ENCODE measurements around the gene DLEC1.

The DLEC1 gene

GRCh38 chr3:38171622-38172021, 132.6 kb downstream of the DLEC1 start:
- no peak for TF ChIP-seq CTCF (IDR thresholded peaks at IDR 0.05; ENCODE audit: control extremely low read depth, extremely low read depth, low read depth, missing control alignments)
- ChIA-PET CTCF (interaction anchor here (0.7 to 1.0 kb wide), 2 partner anchors 18 to 32 kb away, joined by 3 read pairs; no protein-coding TSS in a partner anchor), POLR2A (interaction anchor here (0.9 kb wide), 1 partner anchor 35 kb away, joined by 3 read pairs; the partner anchor contains the start of gene ACAA1)
- DNase-seq (ENCODE audit: extremely low spot score): no peak

All from GM10248 (cell line).